ENCODE measurements around the gene KLHL1. TPM values are rescaled to one million over a fixed set of nuclear protein-coding genes. Genes with fewer than 3 reads are reported as not detected.

The KLHL1 gene
- total and polyA plus RNA-seq, 2 experiments from 2014 or later = not detected

GRCh38 chr13:70117338-70117905 is 9.2 kb upstream of the KLHL1 start:
- H3K9ac ChIP-seq = no peak overlapping the region
- H3F3A ChIP-seq (ENCODE audit: insufficient read depth) = no peaks in the 10 kb centered on the region
- no peaks in the 10 kb centered on the region for H4K20me1 ChIP-seq (ENCODE audit: insufficient read depth)
- DNase-seq = no peak
- TF ChIP-seq EZH2phosphoT487 (IDR thresholded peaks at IDR 0.05; ENCODE audit: insufficient read depth, low read depth) = no peak
- TF ChIP-seq EZH2 (IDR thresholded peaks at IDR 0.05; ENCODE audit: insufficient read depth, poor library complexity, severe bottlenecking) = no peak
- no peak overlapping the region for H2AFZ ChIP-seq
- no peaks in the 10 kb centered on the region for H3K4me1 ChIP-seq (ENCODE audit: insufficient read depth)
- H3K36me3 ChIP-seq (ENCODE audit: low read depth) = no peaks in the 10 kb centered on the region
- in situ Hi-C loops (cut with MboI) = no loop called here
- H3K27ac ChIP-seq = no peak overlapping the region
- H3K4me3 ChIP-seq = no peak overlapping the region
- H3K9me3 ChIP-seq (ENCODE audit: low read depth) = no peaks in the 10 kb centered on the region
- H3K27me3 ChIP-seq (replicated peaks; ENCODE audit: insufficient read depth) = no peaks in the 10 kb centered on the region
- no peaks in the 10 kb centered on the region for H3K79me2 ChIP-seq (ENCODE audit: insufficient read depth)
- WGBS, 2 experiments (ENCODE audit: low coverage in 1 of 2, low lambda C conversion rate in 2 of 2, missing lambda C conversion rate in 2 of 2) = 11 to 19% methylated on average over 2 of the region's 2 CpGs
- H3K4me2 ChIP-seq (ENCODE audit: unreplicated experiment) = no peak overlapping the region
- H3K9me2 ChIP-seq (ENCODE audit: insufficient read depth) = no peaks in the 10 kb centered on the region

- no peak for DNase-seq
- H2AFZ ChIP-seq = no peak within 1 kb of the TSS
- no peaks in the 10 kb centered on the region for H3K9me3 ChIP-seq (ENCODE audit: low read depth)
- H3F3A ChIP-seq (ENCODE audit: insufficient read depth) = no peaks in the 10 kb centered on the region
- WGBS, 2 experiments (ENCODE audit: low coverage in 1 of 2, low lambda C conversion rate in 2 of 2, missing lambda C conversion rate in 2 of 2) = 5 to 7% methylated on average over 51 to 52 of the region's 53 CpGs
- H3K9me2 ChIP-seq (ENCODE audit: insufficient read depth) = no peaks in the 10 kb centered on the region
- H3K36me3 ChIP-seq (ENCODE audit: low read depth) = no peaks in the 10 kb centered on the region
- no peak within 1 kb of the TSS for H3K9ac ChIP-seq
- no peak within 1 kb of the TSS for H3K4me2 ChIP-seq (ENCODE audit: unreplicated experiment)
- H3K79me2 ChIP-seq (ENCODE audit: insufficient read depth) = no peaks in the 10 kb centered on the region
- H3K4me1 ChIP-seq (ENCODE audit: insufficient read depth) = no peaks in the 10 kb centered on the region
- TF ChIP-seq EZH2 (IDR thresholded peaks at IDR 0.05; ENCODE audit: insufficient read depth, poor library complexity, severe bottlenecking) (no peak), EZH2phosphoT487 (IDR thresholded peaks at IDR 0.05; ENCODE audit: insufficient read depth, low read depth) (no peak)
- H3K4me3 ChIP-seq = no peak within 1 kb of the TSS
- in situ Hi-C loops (cut with MboI) = no loop called here
- H3K27me3 ChIP-seq (replicated peaks; ENCODE audit: insufficient read depth) = no peaks in the 10 kb centered on the region
- H4K20me1 ChIP-seq (ENCODE audit: insufficient read depth) = no peaks in the 10 kb centered on the region
- no peak within 1 kb of the TSS for H3K27ac ChIP-seq
Measured at GRCh38 chr13:70107498-70108281, 562 bp downstream of the KLHL1 start, which contains the start of gene ATXN8OS. ATXN8OS (plus strand) TSS chr13:70107826.

DNA sequence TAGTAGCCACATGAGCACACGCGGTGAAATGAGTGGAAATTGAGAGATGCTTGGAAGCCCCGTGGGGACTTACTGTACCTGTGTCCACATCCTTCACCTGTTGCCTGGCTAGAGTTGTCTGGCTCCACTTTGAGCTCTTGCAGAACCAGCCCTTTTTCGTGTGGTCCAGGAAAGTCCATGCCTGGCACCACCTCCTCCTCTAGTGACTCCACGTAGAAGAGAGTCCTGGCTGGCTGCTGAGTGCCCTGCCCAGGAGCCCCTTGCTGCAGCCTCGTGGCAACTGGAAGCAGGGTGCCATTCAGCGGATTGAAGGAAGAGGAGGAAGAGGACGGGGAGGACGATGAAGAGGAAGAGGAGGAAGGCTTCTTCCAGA is 1.1 kb downstream of the KLHL1 start:
- DNase-seq = no peak
- H3K9ac ChIP-seq = no peak overlapping the region
- H3K27me3 ChIP-seq (replicated peaks; ENCODE audit: insufficient read depth) = no peaks in the 10 kb centered on the region
- H3F3A ChIP-seq (ENCODE audit: insufficient read depth) = no peaks in the 10 kb centered on the region
- H3K79me2 ChIP-seq (ENCODE audit: insufficient read depth) = no peaks in the 10 kb centered on the region
- H3K27ac ChIP-seq = no peak overlapping the region
- in situ Hi-C loops (cut with MboI) = no loop called here
- 12 to 13% methylated on average over 9 of the region's 9 CpGs for WGBS, 2 experiments (ENCODE audit: low coverage in 1 of 2, low lambda C conversion rate in 2 of 2, missing lambda C conversion rate in 2 of 2)
- H2AFZ ChIP-seq = no peak overlapping the region
- no peaks in the 10 kb centered on the region for H3K9me3 ChIP-seq (ENCODE audit: low read depth)
- no peaks in the 10 kb centered on the region for H3K36me3 ChIP-seq (ENCODE audit: low read depth)
- H3K4me1 ChIP-seq (ENCODE audit: insufficient read depth) = no peaks in the 10 kb centered on the region
- H3K4me3 ChIP-seq = no peak overlapping the region
- H3K4me2 ChIP-seq (ENCODE audit: unreplicated experiment) = no peak overlapping the region
- no peaks in the 10 kb centered on the region for H4K20me1 ChIP-seq (ENCODE audit: insufficient read depth)
- no peaks in the 10 kb centered on the region for H3K9me2 ChIP-seq (ENCODE audit: insufficient read depth)
- TF ChIP-seq EZH2 (IDR thresholded peaks at IDR 0.05; ENCODE audit: insufficient read depth, poor library complexity, severe bottlenecking) (no peak), EZH2phosphoT487 (IDR thresholded peaks at IDR 0.05; ENCODE audit: insufficient read depth, low read depth) (no peak)

GRCh38 chr13:70104481-70104880 is 3.8 kb downstream of the KLHL1 start:
- Histone ChIP-seq H3K4me3 (no peak overlapping the region), H2AFZ (no peak overlapping the region), H3K9me3 (ENCODE audit: low read depth) (no peaks in the 10 kb centered on the region), H3K36me3 (ENCODE audit: low read depth) (no peaks in the 10 kb centered on the region), H3K4me1 (ENCODE audit: insufficient read depth) (no peaks in the 10 kb centered on the region), H3K27ac (no peak overlapping the region), H3K79me2 (ENCODE audit: insufficient read depth) (no peaks in the 10 kb centered on the region), H3K9me2 (ENCODE audit: insufficient read depth) (no peaks in the 10 kb centered on the region), H3F3A (ENCODE audit: insufficient read depth) (no peaks in the 10 kb centered on the region), H4K20me1 (ENCODE audit: insufficient read depth) (no peaks in the 10 kb centered on the region), H3K27me3 (replicated peaks; ENCODE audit: insufficient read depth) (no peaks in the 10 kb centered on the region), H3K9ac (no peak overlapping the region), H3K4me2 (ENCODE audit: unreplicated experiment) (no peak overlapping the region)
- no peak for TF ChIP-seq EZH2phosphoT487 (IDR thresholded peaks at IDR 0.05; ENCODE audit: insufficient read depth, low read depth)
- TF ChIP-seq EZH2 (IDR thresholded peaks at IDR 0.05; ENCODE audit: insufficient read depth, poor library complexity, severe bottlenecking) = no peak
- no peak for DNase-seq
- in situ Hi-C loops (cut with MboI) = no loop called here

Measured in GM23248 (cell line).